HCT116 (cell line): ENCODE data around the gene HYAL2. TPM values are rescaled to one million over a fixed set of nuclear protein-coding genes. Genes with fewer than 3 reads are reported as not detected.

Experiments
- ATAC-seq: fragments of 200-7000 bp; cut with Tn5 transposase; 2 replicates; pipeline ENCODE4 v1.9.1; 2020; ENCODE audit warnings: mild to moderate bottlenecking, moderate library complexity
- BruUV-seq: library from RNA; stranded (reverse); fragments of 400-500 nt; replicated peaks from 2 replicates; lab custom pipeline; 2021; lab: Mats Ljungman, UMichigan
- CTCF ChIA-PET: fragments of 300-600 bp; sonication (Branson Sonifier 250); formaldehyde crosslinking; loops from one replicate; lab custom pipeline; 2021; ENCODE audit warnings: antibody characterized with exemption; lab: Charles Lee
- POLR2A ChIA-PET: fragments of 300-600, 350-600 bp; sonication (Branson Sonifier 250); formaldehyde crosslinking; loops from one replicate; lab custom pipeline; 2021; ENCODE audit warnings: antibody characterized with exemption; lab: Charles Lee
- RAD21 ChIA-PET, 2 experiments: fragments of 300-600 bp; sonication (Branson Sonifier 250); formaldehyde crosslinking; loops; one replicate each; lab custom pipeline; 2023; ENCODE audit warnings: low total read pairs in 2 of 2; ENCODE audit not compliant: uncharacterized antibody in 2 of 2, unreplicated experiment in 2 of 2, low non-redundant PET in 1 of 2; lab: Charles Lee
- DNase-seq: peaks from one replicate; pipeline ENCODE4 v3.0.0-alpha.2; 2010; ENCODE audit warnings: low read depth, low spot score
- H2AFZ ChIP-seq: fragments of 200-600 bp; shearing (Covaris generic), sonication (generic); 2 replicates; pipeline ENCODE4 v1.6.1; 2017; ENCODE audit warnings: low read depth, mixed run types, mixed read lengths, antibody characterized with exemption, low read length; ENCODE audit not compliant: poor library complexity, severe bottlenecking
- H3K27ac ChIP-seq: 2 replicates; pipeline ENCODE4 v1.5.1; 2012; ENCODE audit warnings: low read depth, low read length
- H3K27me3 ChIP-seq: fragments of 200-600 bp; sonication (generic); 2 replicates; pipeline ENCODE4 v1.6.1; 2016; ENCODE audit warnings: mixed run types, low read length, mixed read lengths; ENCODE audit not compliant: insufficient read depth
- H3K36me3 ChIP-seq, 2 experiments: fragments of 200-500 bp in 1 of 2; fragments of 200-600 bp in 1 of 2; sonication (Bioruptor generic) in 1 of 2; sonication (generic) in 1 of 2; 2 replicates each; pipeline versions ENCODE4 v1.5.1 to v1.6.1; 2014 to 2016; ENCODE audit warnings: low read length in 2 of 2, inconsistent platforms in 1 of 2, mixed read lengths in 1 of 2, mixed run types in 1 of 2; ENCODE audit not compliant: insufficient read depth in 2 of 2, control insufficient read depth in 1 of 2
- H3K4me1 ChIP-seq, 2 experiments: fragments of 200-600 bp in 1 of 2; sonication (generic) in 1 of 2; 2 replicates each; pipeline versions ENCODE4 v1.5.1 to v1.6.1; 2012 to 2017; ENCODE audit warnings: low read length in 2 of 2, inconsistent platforms in 1 of 2, mild to moderate bottlenecking in 1 of 2, mixed read lengths in 1 of 2, mixed run types in 1 of 2, moderate library complexity in 1 of 2; ENCODE audit not compliant: insufficient read depth in 2 of 2, control insufficient read depth in 1 of 2
- H3K4me2 ChIP-seq: fragments of 200-600 bp; sonication (generic); 2 replicates; pipeline ENCODE4 v1.6.1; 2017; ENCODE audit warnings: mixed run types, low read length, mixed read lengths
- H3K4me3 ChIP-seq, 2 experiments: fragments of 200-600 bp in 1 of 2; sonication (generic) in 1 of 2; replicated peaks in 1 of 2; 2 replicates each; pipeline ENCODE4 v1.5.1; 2011 to 2016; ENCODE audit warnings: low read length in 2 of 2, control low read depth in 1 of 2, low read depth in 1 of 2, mild to moderate bottlenecking in 1 of 2, mixed read lengths in 1 of 2, mixed run types in 1 of 2
- H3K79me2 ChIP-seq: fragments of 200-600 bp; sonication (generic); 2 replicates; pipeline ENCODE4 v1.6.1; 2017; ENCODE audit warnings: mild to moderate bottlenecking, mixed run types, low read length, moderate library complexity, mixed read lengths; ENCODE audit not compliant: insufficient read depth
- H3K9ac ChIP-seq: fragments of 200-600 bp; sonication (generic); 2 replicates; pipeline ENCODE4 v1.6.1; 2016; ENCODE audit warnings: low read length, mixed read lengths
- H3K9me2 ChIP-seq: fragments of 200-600 bp; sonication (generic), shearing (Covaris generic); 2 replicates; pipeline ENCODE4 v1.6.1; 2017; ENCODE audit warnings: mixed run types, mild to moderate bottlenecking, moderate library complexity; ENCODE audit not compliant: insufficient read depth
- H3K9me3 ChIP-seq, 2 experiments: fragments of 200-500 bp in 1 of 2; fragments of 200-600 bp in 1 of 2; sonication (Bioruptor generic) in 1 of 2; sonication (generic) in 1 of 2; 2 replicates each; pipeline ENCODE4 v1.6.1; 2014 to 2017; ENCODE audit warnings: low read length in 2 of 2, mixed read lengths in 2 of 2, inconsistent platforms in 1 of 2, low read depth in 1 of 2, mild to moderate bottlenecking in 1 of 2, mixed run types in 1 of 2, moderate library complexity in 1 of 2; ENCODE audit not compliant: control insufficient read depth in 1 of 2, insufficient read depth in 1 of 2
- H4K20me1 ChIP-seq: fragments of 200-600 bp; sonication (generic), shearing (Covaris generic); 2 replicates; pipeline ENCODE4 v1.6.1; 2017; ENCODE audit warnings: mixed run types, mild to moderate bottlenecking, moderate library complexity; ENCODE audit not compliant: insufficient read depth
- ATF3 ChIP-seq: IDR thresholded peaks from 2 replicates; pipeline ENCODE4 v1.6.1; 2012
- CBX3 ChIP-seq: IDR thresholded peaks from 2 replicates; pipeline ENCODE4 v1.6.1; 2012; ENCODE audit warnings: low read depth
- CEBPB ChIP-seq: IDR thresholded peaks from 2 replicates; pipeline ENCODE4 v1.6.1; 2012; ENCODE audit warnings: low read depth
- CTCF ChIP-seq, 3 experiments: fragments of 200-600 bp in 1 of 3; sonication (generic) in 1 of 3; IDR thresholded peaks in 2 of 3; conservative IDR thresholded peaks in 1 of 3; 2 replicates each; pipeline ENCODE4 v1.5.1; 2012 to 2017; ENCODE audit warnings: low read depth in 2 of 3, low read length in 2 of 3, antibody characterized with exemption in 1 of 3, borderline replicate concordance in 1 of 3, control low read depth in 1 of 3, mild to moderate bottlenecking in 1 of 3, mixed read lengths in 1 of 3, mixed run types in 1 of 3, moderate library complexity in 1 of 3; ENCODE audit not compliant: insufficient read depth in 1 of 3
- ELF1 ChIP-seq: IDR thresholded peaks from 2 replicates; pipeline ENCODE4 v1.6.1; 2012; ENCODE audit warnings: low read depth, borderline replicate concordance
- EZH2 ChIP-seq: fragments of 200-600 bp; sonication (generic); IDR thresholded peaks from 2 replicates; pipeline ENCODE4 v1.6.1; 2017; ENCODE audit warnings: antibody characterized with exemption, mixed run types
- EZH2phosphoT487 ChIP-seq: fragments of 200-600 bp; IDR thresholded peaks from 2 replicates; pipeline ENCODE4 v1.6.1; 2018; ENCODE audit warnings: antibody characterized with exemption, borderline replicate concordance
- FOSL1 ChIP-seq: IDR thresholded peaks from 2 replicates; pipeline ENCODE4 v1.6.1; 2012; ENCODE audit warnings: low read depth
- JUND ChIP-seq: IDR thresholded peaks from 2 replicates; pipeline ENCODE4 v1.6.1; 2012
- MAX ChIP-seq: IDR thresholded peaks from 2 replicates; pipeline ENCODE4 v1.6.1; 2012
- POLR2AphosphoS5 ChIP-seq: IDR thresholded peaks from 2 replicates; pipeline ENCODE4 v1.6.1; 2011; ENCODE audit warnings: mild to moderate bottlenecking, low read depth, low read length, moderate library complexity
- RAD21 ChIP-seq: IDR thresholded peaks from 2 replicates; pipeline ENCODE4 v1.6.1; 2012; ENCODE audit warnings: low read depth, mild to moderate bottlenecking
- SIN3A ChIP-seq: IDR thresholded peaks from 2 replicates; pipeline ENCODE4 v1.6.1; 2012; ENCODE audit warnings: low read depth
- SP1 ChIP-seq: IDR thresholded peaks from 2 replicates; pipeline ENCODE4 v1.6.1; 2012; ENCODE audit warnings: low read depth
- SRF ChIP-seq: IDR thresholded peaks from 2 replicates; pipeline ENCODE4 v1.6.1; 2012; ENCODE audit warnings: low read depth
- YY1 ChIP-seq: IDR thresholded peaks from 2 replicates; pipeline ENCODE4 v1.6.1; 2011; ENCODE audit warnings: low read length, low read depth, moderate library complexity, mild to moderate bottlenecking; ENCODE audit not compliant: insufficient replicate concordance; ENCODE audit errors: extremely low read depth
- ZBTB33 ChIP-seq: IDR thresholded peaks from 2 replicates; pipeline ENCODE4 v1.6.1; 2011; ENCODE audit warnings: mild to moderate bottlenecking, low read length, moderate library complexity; ENCODE audit not compliant: insufficient replicate concordance; ENCODE audit errors: extremely low read depth
- ZFX ChIP-seq: fragments of 450-650 bp; IDR thresholded peaks from 2 replicates; pipeline ENCODE4 v1.6.1; 2017
- ZNF274 ChIP-seq: fragments of 200-500 bp; sonication (Bioruptor generic); IDR thresholded peaks from 2 replicates; pipeline ENCODE4 v1.6.1; 2014; ENCODE audit warnings: mild to moderate bottlenecking, low read depth, low read length, inconsistent platforms
- intact Hi-C: fragments of 100-400 bp; cut with micrococcal nuclease; formaldehyde crosslinking; loops from 2 replicates; pipeline ENCODE4 v1.10.0; 2022
- total RNA-seq: library from RNA; stranded (reverse); gene quantifications from one replicate; pipeline ENCODE4 v1.2.1, GENCODE V29; 2021; ENCODE audit not compliant: unreplicated experiment

HYAL2 gene
- total RNA-seq, 1 experiment from 2014 or later = 42.2 TPM

GRCh38 chr3:50336452-50337174 is 14.1 kb upstream of the HYAL2 start (continued):
- no peak for TF ChIP-seq CEBPB
- no peak for TF ChIP-seq YY1
- no peak for TF ChIP-seq JUND
- no peak; the same call in 1 of the 2 replicates for TF ChIP-seq ZFX
- no peak for TF ChIP-seq CBX3
- TF ChIP-seq ZNF274 = no peak
- TF ChIP-seq FOSL1 = no peak

- Histone ChIP-seq H3K36me3 (peaks cover 27 to 41% of the 10 kb centered on the region in 2 experiments; a peak in 3 of 4 replicates), H3K79me2 (peaks cover 79% of the 10 kb centered on the region), H3K4me3 (no peak overlapping the region), H3K4me2 (no peak overlapping the region), H4K20me1 (no peaks in the 10 kb centered on the region; the same call in 1 of the 2 replicates), H3K9me3 (no peaks in the 10 kb centered on the region), H3K27ac (0 out of 2 replicates have a peak overlapping the region, but pooled peaks have one; percentile 10), H2AFZ (no peak overlapping the region), H3K4me1 (peaks cover 20 to 44% of the 10 kb centered on the region in 2 experiments), H3K9me2 (no peaks in the 10 kb centered on the region), H3K9ac (no peak overlapping the region), H3K27me3 (no peaks in the 10 kb centered on the region)
- CTCF ChIA-PET = no interaction called here
- TF ChIP-seq FOSL1 (no peak), ELF1 (no peak), EZH2 (no peak), ZFX (no peak), JUND (no peak), RAD21 (no peak), YY1 (no peak), CEBPB (no peak), CBX3 (no peak), MAX (no peak), POLR2AphosphoS5 (no peak), ZBTB33 (no peak), SRF (no peak), ATF3 (no peak), SIN3A (no peak), EZH2phosphoT487 (no peak), SP1 (no peak), CTCF (IDR thresholded peaks at IDR 0.05 in 2 of 3, conservative IDR thresholded peaks at IDR 0.05 in 1 of 3; ENCODE audit: borderline replicate concordance in 1 of 3, insufficient read depth in 1 of 3, low read depth in 2 of 3, low read length in 2 of 3) (no peak)
- RAD21 ChIA-PET = no interaction called here
- POLR2A ChIA-PET = no interaction called here
- BruUV-seq = no TSS peak
- intact Hi-C loops = no loop called here
- DNase-seq = no peak
- no peak for ATAC-seq
Observed at GRCh38 chr3:50334339-50335075, 12.0 kb upstream of the HYAL2 start.
